Suppressor macrophage treated with lipopolysaccharide for 1 hour (primary cell): ENCODE results near the gene AP5B1.
A peak's percentile ranks its signal among the peaks of the same experiment; 100 is the strongest.

Experiments used
- DNase-seq, 3 donors: peaks; one replicate each; pipeline ENCODE4 v3.0.0-alpha.2; 2020 to 2022

Gene AP5B1

DNA sequence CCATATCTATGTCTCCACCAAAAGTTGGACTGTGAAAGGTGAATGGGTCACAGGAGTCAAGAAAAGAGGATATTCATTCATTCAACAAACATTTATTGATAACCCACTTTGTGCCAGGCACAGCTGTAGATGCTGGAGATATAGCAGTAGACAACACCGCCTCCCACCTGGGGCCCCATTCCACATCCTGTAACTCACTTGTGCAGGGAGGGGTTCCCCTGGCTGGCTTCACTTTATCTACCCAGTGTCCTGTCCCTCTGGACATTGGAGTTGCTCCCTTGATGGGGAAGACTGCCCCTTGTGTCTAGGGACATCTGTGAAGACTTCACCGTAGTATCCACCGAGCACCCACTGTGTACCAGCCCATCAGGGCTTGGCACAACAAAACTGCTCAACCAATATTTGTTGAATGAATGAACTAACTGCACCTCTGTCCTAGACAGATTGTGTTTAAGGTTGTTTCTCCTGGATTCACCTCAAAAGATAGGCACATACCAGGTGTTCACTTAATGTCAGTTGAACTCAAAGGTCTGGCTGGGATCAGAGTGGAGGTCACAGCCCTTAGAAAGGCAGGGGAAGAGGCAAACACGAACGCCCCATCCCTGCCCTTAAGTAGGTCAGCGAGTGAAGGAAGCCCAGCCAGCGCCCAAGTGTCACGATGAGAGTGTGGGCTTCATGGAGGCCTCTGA lies 4.7 kb upstream of the AP5B1 start:
- no peak for DNase-seq

DNA sequence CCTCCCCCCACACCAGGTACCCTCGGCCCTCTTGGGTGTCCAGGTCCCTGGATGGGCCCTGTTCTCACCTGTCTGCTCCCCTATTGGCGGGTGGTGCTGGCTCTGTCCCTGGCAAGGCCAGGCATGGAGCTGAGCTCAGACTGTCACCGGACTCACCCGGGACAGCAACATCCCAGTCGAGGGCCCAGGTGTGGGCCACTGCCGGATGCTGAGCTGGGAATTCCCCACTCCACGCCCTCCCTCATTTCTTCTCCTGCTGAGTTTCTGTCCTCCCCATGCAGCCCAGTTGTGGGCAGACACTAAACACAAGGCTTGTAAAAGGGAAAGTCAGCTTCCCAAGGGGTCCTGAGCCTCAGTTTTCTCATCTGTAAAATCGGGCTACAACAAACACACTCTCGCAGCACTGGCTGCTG lies 2.0 kb upstream of the AP5B1 start:
- no peak for DNase-seq

GRCh38 chr11:65781962-65782815 lies 1.4 kb upstream of the AP5B1 start:
- DNase-seq, result no peak

DNA sequence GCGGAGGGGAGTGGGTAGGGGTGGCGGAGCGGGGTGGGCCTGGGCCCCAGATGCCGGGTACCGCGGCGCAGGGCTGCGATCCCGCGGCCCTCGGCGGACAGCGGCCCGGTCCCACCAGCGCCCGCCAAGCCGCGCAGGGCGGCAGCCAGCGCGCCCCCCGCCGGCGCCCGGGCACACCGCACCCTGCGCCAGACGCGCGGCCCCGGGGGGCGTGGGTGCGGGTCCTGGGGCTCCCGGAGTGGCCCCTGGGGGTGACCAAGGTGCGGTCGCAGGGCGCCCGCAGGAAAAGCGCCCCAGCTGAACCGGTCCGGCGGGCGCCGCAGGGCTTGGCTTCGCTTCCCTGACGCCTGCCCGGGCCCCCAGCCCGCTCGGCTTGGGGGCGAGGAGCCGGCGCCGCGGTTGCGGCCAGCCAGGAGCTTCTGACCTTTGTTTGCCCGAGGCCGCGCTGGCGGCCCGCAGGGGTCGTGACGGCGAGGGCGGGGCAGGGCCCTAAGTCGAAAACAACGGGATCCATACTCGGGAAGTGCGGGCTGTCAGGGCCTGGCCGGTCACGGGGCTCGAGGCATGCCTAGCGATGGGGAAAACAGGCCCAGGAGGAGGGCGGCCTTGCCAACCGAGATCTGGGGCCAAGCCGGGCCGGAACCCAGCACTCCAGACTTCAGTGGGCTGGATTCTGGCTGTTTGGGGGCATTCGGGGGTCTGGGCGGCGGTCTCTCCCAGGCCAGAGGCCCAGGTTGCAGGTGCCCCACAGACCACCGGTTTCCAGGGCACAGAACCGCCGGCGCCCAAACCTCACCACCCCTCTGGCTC lies 581 bp upstream of the AP5B1 start:
- peak; percentile 32 to 73 (median 51) for DNase-seq

- DNase-seq, result peak; percentile 92 to 97 (median 95)
These were observed 632 bp downstream of the AP5B1 start for GRCh38 chr11:65779919-65780769.

DNA sequence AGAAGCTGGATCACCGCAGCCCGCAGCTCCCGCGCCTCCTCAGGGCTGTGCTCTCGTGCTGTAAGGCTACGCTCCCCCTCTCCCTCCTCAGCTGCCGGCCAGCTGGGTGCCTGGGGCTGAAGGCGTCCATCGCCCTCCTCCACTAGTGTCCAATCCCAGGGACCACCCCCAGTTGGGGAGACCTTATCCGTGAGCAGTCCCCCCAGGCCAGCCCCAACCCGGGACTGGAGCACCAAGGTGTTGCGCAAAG lies 1.2 kb downstream of the AP5B1 start:
- no peak for DNase-seq

- DNase-seq, result no peak
These were observed 1.7 kb downstream of the AP5B1 start for GRCh38 chr11:65778901-65779668.

GRCh38 chr11:65778431-65778900 lies 2.3 kb downstream of the AP5B1 start:
- no peak for DNase-seq

DNA sequence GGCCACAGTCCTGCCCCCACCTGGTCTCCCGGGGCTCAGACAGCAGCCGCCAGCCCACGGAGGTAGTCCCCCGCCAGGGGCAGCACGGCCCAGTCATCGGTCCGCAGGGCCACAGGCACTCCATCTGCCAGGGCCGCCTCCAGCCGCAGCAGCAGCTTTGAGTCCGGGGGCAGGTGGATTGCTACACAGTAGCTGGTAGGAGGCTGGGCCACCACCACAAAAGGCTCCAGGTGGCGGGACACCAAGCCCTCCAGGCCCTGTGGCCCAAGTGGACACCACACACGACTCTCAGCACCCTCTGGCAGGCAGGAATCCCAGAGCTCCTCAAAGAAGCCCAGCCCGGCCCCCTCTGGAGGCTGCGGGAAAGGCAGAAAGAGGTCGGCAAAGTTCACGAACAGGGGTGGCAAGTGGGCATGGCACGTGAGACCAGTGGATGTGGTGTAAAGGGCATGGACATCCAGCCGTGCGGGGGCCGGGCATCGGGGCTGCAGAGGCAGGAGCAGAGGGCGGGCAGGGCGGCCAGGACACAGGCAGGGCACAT lies 2.9 kb downstream of the AP5B1 start:
- no peak for DNase-seq

- DNase-seq, result no peak
These were observed 3.5 kb downstream of the AP5B1 start for GRCh38 chr11:65777241-65777640.

DNA sequence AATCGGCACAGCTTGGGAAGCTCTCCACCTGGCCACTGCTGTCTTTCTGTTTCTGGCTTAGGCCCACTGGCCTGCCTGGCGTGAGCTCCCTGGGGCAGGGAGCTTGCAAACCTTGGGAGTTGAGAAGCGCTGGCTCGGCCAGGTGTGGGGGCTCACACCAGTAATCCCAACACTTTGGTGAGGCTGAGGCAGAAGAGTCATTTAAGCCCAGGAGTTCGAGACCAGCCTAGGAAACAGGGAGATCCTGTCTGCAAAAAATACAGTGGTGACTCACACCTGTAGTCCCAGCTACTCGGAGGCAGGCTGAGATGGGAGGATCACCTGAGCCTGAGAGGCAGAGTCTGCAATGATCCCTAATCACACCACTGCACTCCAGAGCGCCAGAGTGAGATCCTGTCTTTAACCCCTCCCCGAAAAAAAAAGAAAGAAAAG lies 4.0 kb downstream of the AP5B1 start:
- no peak for DNase-seq

DNA sequence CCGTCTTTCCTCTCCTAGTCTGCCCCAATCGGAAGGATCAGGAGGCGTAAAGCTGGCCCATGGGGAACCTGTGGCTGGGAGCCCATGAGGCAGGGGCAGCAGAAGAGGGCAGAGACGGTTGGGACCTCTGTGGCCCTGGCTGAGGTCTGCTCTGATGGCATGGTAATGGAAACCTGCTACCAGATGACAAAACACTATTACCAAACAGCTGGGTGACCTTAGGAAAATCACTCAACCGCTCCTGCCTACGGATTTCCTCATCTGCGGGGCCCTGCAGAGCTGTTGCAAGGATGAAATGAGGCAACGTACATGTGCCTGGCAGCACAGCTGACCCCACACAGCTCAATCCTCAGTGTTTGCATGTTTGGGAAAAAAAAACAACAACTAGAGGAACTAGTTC lies 4.6 kb downstream of the AP5B1 start:
- peak; percentile 92 to 97 (median 94) for DNase-seq

DNA sequence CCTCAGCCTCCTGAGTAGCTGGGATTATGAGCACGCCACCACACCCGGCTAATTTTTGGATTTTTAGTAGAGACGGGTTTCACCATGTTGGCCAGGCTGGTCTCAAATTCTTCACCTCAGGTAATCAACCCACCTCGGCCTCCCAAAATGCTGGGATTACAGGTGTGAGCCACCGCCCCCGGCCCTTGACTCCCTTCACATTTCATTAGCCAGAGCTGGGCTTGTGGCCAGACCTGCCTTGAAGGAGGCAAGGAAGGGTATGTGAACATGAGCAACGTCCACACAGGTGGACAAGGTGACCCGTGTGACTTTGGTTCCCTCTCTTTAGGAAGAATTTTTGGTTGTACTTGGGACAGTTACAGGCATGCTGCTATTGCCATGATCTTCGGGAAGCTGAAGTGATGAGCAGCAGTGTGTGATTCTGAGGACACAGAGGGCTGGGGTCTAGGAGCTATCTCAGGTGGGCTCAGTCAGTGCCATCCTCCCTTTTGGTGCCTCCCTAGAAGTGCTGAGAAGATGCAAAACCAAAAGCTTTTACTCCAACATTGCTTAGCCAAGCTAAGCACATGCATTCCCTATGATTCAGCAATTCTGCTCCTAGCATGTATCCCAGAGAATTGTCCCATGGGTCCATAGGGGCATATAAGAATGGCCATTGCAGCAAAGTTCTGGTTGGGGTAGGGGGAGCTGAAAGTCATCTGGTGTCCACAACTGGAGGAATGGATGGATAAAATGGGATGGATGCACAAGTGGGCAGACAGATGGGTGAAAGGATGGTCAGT lies 6.1 kb downstream of the AP5B1 start:
- no peak for DNase-seq

DNA sequence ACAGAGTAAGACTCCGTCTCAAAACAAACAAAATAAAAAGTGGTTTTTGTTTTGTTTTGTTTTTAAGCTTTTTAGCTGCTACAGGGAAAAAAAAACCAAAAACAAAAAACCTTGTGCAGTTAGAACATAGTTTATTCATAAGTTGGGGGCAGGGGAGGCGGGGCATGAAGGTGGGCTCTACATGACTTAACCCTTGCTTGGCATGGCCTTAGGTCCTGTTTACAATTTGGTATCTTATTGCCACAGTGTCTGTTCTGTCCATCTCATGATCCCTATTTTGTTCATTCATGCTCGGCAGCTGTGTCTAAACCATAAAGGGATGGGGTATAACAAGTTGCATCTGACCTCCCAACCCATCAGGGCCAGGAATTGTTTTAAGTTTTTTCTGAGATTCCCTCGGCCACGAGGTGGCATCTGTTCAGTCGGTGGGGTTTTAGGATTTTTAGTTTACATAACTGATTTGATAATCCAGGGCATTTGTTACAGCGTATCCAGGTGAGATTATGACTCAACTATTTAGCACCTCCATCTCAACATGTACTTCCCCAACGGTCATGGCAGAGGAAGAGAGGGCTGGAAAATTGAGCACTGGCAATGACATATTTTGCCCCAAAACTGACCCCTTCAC lies 6.9 kb downstream of the AP5B1 start:
- DNase-seq, result no peak

DNA sequence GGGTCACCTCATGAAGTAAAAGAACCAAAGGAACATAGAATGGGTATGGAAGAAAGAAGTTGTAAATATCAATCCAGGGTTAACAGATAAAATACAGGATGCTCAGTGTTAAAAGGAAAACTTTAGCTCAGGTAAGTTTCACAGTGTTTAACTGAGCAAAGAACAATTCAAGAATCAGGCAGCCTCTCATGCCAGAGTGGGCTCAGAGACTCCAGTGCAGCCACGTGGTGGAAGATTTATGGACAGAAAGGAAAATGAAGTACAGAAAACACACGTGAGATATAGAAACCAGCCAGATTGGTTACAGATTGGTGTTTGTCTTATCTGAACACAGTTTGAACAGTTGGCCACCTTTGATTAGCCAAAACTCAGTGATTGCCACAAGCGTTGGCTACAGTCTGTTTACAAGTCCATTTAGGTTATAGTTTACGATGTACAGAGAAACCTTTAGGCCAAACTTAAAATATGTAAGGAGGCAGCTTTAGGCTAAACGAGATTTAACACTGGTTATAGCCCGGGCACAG lies 9.1 kb downstream of the AP5B1 start:
- no peak for DNase-seq

- DNase-seq, result no peak
These were observed 9.7 kb downstream of the AP5B1 start for GRCh38 chr11:65770951-65771567.

DNA sequence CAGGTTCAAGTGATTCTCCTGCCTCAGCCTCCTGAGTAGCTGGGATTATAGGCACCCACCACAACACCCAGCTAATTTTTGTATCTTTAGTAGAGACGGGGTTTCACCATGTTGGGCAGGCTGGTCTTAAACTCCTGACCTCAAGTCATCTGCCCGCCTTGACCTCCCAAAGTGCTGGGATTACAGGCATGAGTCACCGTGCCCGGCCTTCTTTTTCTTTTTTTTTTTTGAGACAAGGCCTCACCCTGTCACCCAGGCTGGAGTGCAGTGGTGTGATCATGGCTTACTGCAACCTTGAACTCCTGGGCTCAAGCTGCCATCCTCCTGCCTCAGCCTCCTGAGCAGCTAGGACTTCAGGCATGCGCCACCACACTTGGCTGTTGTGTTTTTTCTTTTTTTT lies 13.0 kb downstream of the AP5B1 start:
- DNase-seq, result peak; percentile 57 to 66 (median 61)

DNA sequence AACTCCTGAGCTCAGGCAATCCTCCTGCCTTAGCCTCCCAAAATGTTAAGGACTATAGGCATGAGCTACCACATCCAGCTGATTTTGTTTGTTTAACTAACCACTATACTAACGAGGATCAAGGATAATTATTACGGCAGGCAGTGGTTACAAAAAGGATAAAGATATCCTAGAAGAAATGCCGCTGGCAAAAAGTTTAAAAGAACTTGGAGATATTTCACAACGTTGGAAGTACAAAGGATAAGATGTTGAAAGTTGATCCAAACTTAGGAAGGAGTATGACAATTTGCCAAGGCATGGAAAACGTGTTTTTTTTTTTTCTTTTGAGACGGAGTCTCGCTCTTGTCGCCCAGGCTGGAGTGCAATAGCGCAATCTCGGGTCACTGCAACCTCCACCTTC lies 13.4 kb downstream of the AP5B1 start:
- no peak for DNase-seq

GRCh38 chr11:65766535-65766934 lies 14.2 kb downstream of the AP5B1 start:
- DNase-seq, result no peak
